HG02970 (cell line): ENCODE results near the gene DGKE.

Experiments used
- ATAC-seq: cut with Tn5 transposase; IDR thresholded peaks from one replicate; pipeline ENCODE4 v1.9.1; 2021; ENCODE audit warnings: mild to moderate bottlenecking, moderate library complexity, moderate number of reproducible peaks; ENCODE audit not compliant: unreplicated experiment, low FRiP score

Gene DGKE

GRCh38 chr17:56886288-56886731, 52.4 kb downstream of the DGKE start:
- no peak for ATAC-seq

GRCh38 chr17:56887105-56887504, 53.2 kb downstream of the DGKE start:
- no peak for ATAC-seq

- ATAC-seq, result no peak
Observed at GRCh38 chr17:56887552-56888467, 53.9 kb downstream of the DGKE start.

- no peak for ATAC-seq
Observed at GRCh38 chr17:56890390-56890789, 56.4 kb downstream of the DGKE start.

GRCh38 chr17:56890906-56891674, 57.1 kb downstream of the DGKE start:
- ATAC-seq, result no peak

DNA sequence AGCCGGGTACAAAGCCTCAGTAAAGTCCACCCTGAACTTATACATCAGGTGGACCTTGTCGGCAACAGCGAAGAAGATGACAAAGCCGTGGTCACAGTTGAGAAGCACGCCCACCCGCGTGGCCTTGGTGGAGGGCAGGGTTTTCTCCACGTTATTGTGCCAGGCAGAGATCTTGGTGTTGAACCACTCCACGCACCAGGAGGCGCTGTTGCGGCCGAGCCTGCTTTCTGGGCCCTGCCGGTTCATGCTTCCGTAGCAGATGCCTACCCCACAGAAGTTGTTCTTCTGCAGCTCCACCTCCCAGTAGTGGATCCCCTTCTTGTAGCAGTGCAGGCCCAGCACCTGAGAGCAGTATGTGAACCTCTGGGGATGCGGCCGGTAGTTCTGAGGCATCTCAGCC, 57.8 kb downstream of the DGKE start:
- ATAC-seq, result no peak

GRCh38 chr17:56892333-56892732, 58.4 kb downstream of the DGKE start:
- ATAC-seq, result no peak

- ATAC-seq, result no peak
Observed at GRCh38 chr17:56893503-56893902, 59.6 kb downstream of the DGKE start.

GRCh38 chr17:56894859-56895455, 61.0 kb downstream of the DGKE start:
- ATAC-seq, result no peak

DNA sequence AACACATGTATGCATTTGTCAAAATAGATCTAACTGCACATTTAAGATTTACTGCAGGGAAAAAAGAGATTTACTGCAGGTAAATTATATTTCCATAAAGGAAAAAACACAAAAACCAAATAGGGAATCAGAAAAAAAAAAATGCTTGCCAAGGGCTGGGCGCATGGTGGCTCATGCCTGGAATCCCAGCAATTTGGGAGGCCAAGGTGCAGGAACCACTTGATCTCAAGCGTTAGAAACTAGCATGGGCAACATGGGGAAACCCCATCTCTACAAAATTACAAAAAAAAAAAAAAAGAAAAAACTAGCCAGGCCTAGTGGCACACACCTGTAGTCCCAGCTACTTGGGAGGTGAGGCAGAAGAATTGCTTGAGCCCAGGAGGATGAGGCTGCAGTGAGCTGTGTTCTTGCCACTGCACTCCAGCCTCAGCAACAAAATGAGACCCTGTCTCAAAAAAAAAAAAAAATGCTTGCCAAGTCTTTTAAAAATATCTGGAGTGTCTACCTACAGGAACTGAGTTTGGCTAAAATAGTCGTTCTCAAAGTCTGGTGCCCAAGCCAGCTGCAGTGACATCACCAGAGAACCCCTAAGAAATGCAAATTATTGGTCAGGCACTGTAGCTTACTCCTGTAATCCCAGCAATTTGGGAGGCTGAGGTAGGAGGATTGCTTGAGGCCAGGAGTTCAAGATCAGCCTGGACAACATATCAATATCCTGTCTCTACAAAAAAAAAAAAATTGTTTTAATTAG, 62.4 kb downstream of the DGKE start:
- no peak for ATAC-seq

GRCh38 chr17:56896968-56897359, 63.0 kb downstream of the DGKE start:
- ATAC-seq, result no peak

GRCh38 chr17:56897646-56898424, 63.9 kb downstream of the DGKE start:
- no peak for ATAC-seq

- ATAC-seq, result no peak
Observed at GRCh38 chr17:56898874-56899273, 64.9 kb downstream of the DGKE start.

GRCh38 chr17:56899403-56899802, 65.5 kb downstream of the DGKE start:
- no peak for ATAC-seq

DNA sequence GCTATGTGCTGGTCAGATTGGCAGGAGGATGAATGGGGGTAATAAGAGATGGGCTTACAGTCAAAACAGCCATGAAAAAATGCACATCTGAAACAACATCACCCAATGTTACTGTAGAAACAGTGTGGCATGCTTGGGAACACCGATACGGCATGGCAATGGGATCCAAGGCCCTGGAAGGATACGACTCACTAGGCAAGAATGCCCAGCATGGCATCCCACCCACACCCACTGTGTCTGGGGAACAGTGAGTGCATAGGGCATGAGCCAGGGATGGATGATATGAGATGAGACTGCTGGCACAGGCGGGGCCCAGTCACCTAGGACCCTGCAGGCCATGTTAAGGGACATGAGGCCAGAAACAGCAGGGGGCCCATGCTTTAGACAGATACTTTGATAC, 68.4 kb downstream of the DGKE start:
- ATAC-seq, result no peak

- ATAC-seq, result no peak
Observed at GRCh38 chr17:56903560-56903959, 69.6 kb downstream of the DGKE start.

- ATAC-seq, result peak; percentile 67
Observed at GRCh38 chr17:56908001-56908542, 74.1 kb downstream of the DGKE start.

- no peak for ATAC-seq
Observed at GRCh38 chr17:56909742-56910508, 76.0 kb downstream of the DGKE start.
